ENCODE results near the gene JPT2.

- TF ChIP-seq REST (IDR thresholded peaks at IDR 0.05; ENCODE audit: low read depth, low read length) (no peak), EP300 (IDR thresholded peaks at IDR 0.05; ENCODE audit: borderline replicate concordance in 1 of 2, control insufficient read depth in 1 of 2, low read depth in 2 of 2, low read length in 2 of 2) (no peak), CEBPB (IDR thresholded peaks at IDR 0.05; ENCODE audit: borderline replicate concordance in 1 of 2, low read depth in 2 of 2, low read length in 2 of 2) (no peak)
Measured at GRCh38 chr16:1743376-1744337, 65.6 kb downstream of the JPT2 start.
